HEK293 (cell line): Measurements from ENCODE around the gene ADPRH.

Source experiments
- CTCF ChIA-PET: fragments of 350-600 bp; formaldehyde crosslinking; extraction: SDS; loops from one replicate; lab custom pipeline; 2021; ENCODE audit warnings: antibody characterized with exemption; lab: Yijun Ruan, JAX
- POLR2A ChIA-PET: fragments of 300-600 bp; formaldehyde crosslinking; extraction: SDS; loops from one replicate; lab custom pipeline; 2020; ENCODE audit warnings: antibody characterized with exemption, inconsistent platforms; lab: Yijun Ruan, JAX
- H3K27ac ChIP-seq: fragments of 200-500 bp; sonication (Bioruptor generic); 2 replicates; pipeline ENCODE4 v1.5.1; 2014; ENCODE audit warnings: low read depth, low read length, control low read depth, inconsistent platforms; ENCODE audit errors: extremely low read depth
- H3K36me3 ChIP-seq, 2 experiments: fragments of 200-500 bp in 1 of 2; sonication (Bioruptor generic) in 1 of 2; 1 replicate in 1 of 2; 2 replicates in 1 of 2; pipeline ENCODE4 v1.5.1; 2014 to 2017; ENCODE audit warnings: inconsistent platforms in 2 of 2, low read length in 2 of 2; ENCODE audit not compliant: control insufficient read depth in 2 of 2, insufficient read depth in 1 of 2
- H3K4me1 ChIP-seq: fragments of 200-500 bp; sonication (Bioruptor generic); 2 replicates; pipeline ENCODE4 v1.5.1; 2014; ENCODE audit warnings: mild to moderate bottlenecking, low read length, inconsistent platforms; ENCODE audit not compliant: control insufficient read depth, insufficient read depth
- H3K4me3 ChIP-seq: 2 replicates; pipeline ENCODE4 v1.5.1; 2011; ENCODE audit warnings: low read depth, mild to moderate bottlenecking, control low read depth, low read length, moderate library complexity
- H3K9me3 ChIP-seq: fragments of 200-500 bp; sonication (Bioruptor generic); 2 replicates; pipeline ENCODE4 v1.5.1; 2014; ENCODE audit warnings: low read depth, low read length, inconsistent platforms; ENCODE audit not compliant: control insufficient read depth, insufficient read depth
- FEZF1 ChIP-seq: fragments of 450-650 bp; formaldehyde crosslinking; IDR thresholded peaks from 2 replicates; pipeline ENCODE4 v1.5.1; 2016; ENCODE audit warnings: missing biosample characterization, missing genetic modification characterization
- GFI1B ChIP-seq: fragments of 450-650 bp; formaldehyde crosslinking; IDR thresholded peaks from 2 replicates; pipeline ENCODE4 v1.5.1; 2016; ENCODE audit warnings: missing biosample characterization, missing genetic modification characterization
- PRDM10 ChIP-seq: fragments of 450-650 bp; formaldehyde crosslinking; IDR thresholded peaks from 2 replicates; pipeline ENCODE4 v1.5.1; 2016; ENCODE audit warnings: missing biosample characterization, missing genetic modification characterization
- TRIM28 ChIP-seq: IDR thresholded peaks from 2 replicates; pipeline ENCODE4 v1.6.1; 2011; ENCODE audit warnings: low read length, control low read depth, borderline replicate concordance
- YY2 ChIP-seq: fragments of 450-650 bp; formaldehyde crosslinking; IDR thresholded peaks from 2 replicates; pipeline ENCODE4 v1.5.1; 2016; ENCODE audit warnings: missing biosample characterization, missing genetic modification characterization
- ZBTB1 ChIP-seq: fragments of 450-650 bp; formaldehyde crosslinking; IDR thresholded peaks from 2 replicates; pipeline ENCODE4 v1.5.1; 2016; ENCODE audit warnings: missing biosample characterization, missing genetic modification characterization
- ZBTB17 ChIP-seq: fragments of 450-650 bp; formaldehyde crosslinking; IDR thresholded peaks from 2 replicates; pipeline ENCODE4 v1.5.1; 2016; ENCODE audit warnings: missing biosample characterization, missing genetic modification characterization
- ZBTB6 ChIP-seq: fragments of 450-650 bp; formaldehyde crosslinking; IDR thresholded peaks from 2 replicates; pipeline ENCODE4 v1.5.1; 2017; ENCODE audit warnings: missing biosample characterization, missing genetic modification characterization
- ZNF112 ChIP-seq: fragments of 450-650 bp; formaldehyde crosslinking; IDR thresholded peaks from 2 replicates; pipeline ENCODE4 v1.5.0; 2017; ENCODE audit warnings: missing biosample characterization, missing genetic modification characterization
- ZNF121 ChIP-seq: fragments of 450-650 bp; formaldehyde crosslinking; IDR thresholded peaks from 2 replicates; pipeline ENCODE4 v1.5.1; 2016; ENCODE audit warnings: missing biosample characterization, missing genetic modification characterization
- ZNF16 ChIP-seq: fragments of 450-650 bp; formaldehyde crosslinking; IDR thresholded peaks from 2 replicates; pipeline ENCODE4 v1.5.1; 2016; ENCODE audit warnings: low read depth, missing biosample characterization, missing genetic modification characterization
- ZNF19 ChIP-seq: fragments of 450-650 bp; formaldehyde crosslinking; IDR thresholded peaks from 2 replicates; pipeline ENCODE4; 2016; ENCODE audit warnings: missing biosample characterization, missing genetic modification characterization, low read depth
- ZNF223 ChIP-seq: fragments of 450-650 bp; formaldehyde crosslinking; IDR thresholded peaks from 2 replicates; pipeline ENCODE4 v1.5.1; 2016; ENCODE audit warnings: missing biosample characterization, missing genetic modification characterization
- ZNF23 ChIP-seq: fragments of 450-650 bp; formaldehyde crosslinking; IDR thresholded peaks from 2 replicates; pipeline ENCODE4 v1.5.1; 2016; ENCODE audit warnings: missing biosample characterization, missing genetic modification characterization, borderline replicate concordance
- ZNF26 ChIP-seq: fragments of 450-650 bp; formaldehyde crosslinking; IDR thresholded peaks from 2 replicates; pipeline ENCODE4 v1.5.1; 2016; ENCODE audit warnings: missing biosample characterization, missing genetic modification characterization
- ZNF324 ChIP-seq: fragments of 450-650 bp; formaldehyde crosslinking; IDR thresholded peaks from 2 replicates; pipeline ENCODE4 v1.5.1; 2016; ENCODE audit warnings: missing biosample characterization, missing genetic modification characterization
- ZNF354C ChIP-seq: fragments of 450-650 bp; formaldehyde crosslinking; IDR thresholded peaks from 2 replicates; pipeline ENCODE4 v1.5.1; 2016; ENCODE audit warnings: missing biosample characterization, missing genetic modification characterization, low read depth, borderline replicate concordance
- ZNF514 ChIP-seq: fragments of 450-650 bp; formaldehyde crosslinking; IDR thresholded peaks from 2 replicates; pipeline ENCODE4 v1.5.1; 2016; ENCODE audit warnings: missing biosample characterization, missing genetic modification characterization
- ZNF549 ChIP-seq: fragments of 450-650 bp; IDR thresholded peaks from 2 replicates; pipeline ENCODE4 v1.5.1; 2018; ENCODE audit warnings: missing biosample characterization, missing genetic modification characterization, mild to moderate bottlenecking, inconsistent platforms, moderate library complexity
- ZNF560 ChIP-seq: fragments of 450-650 bp; formaldehyde crosslinking; IDR thresholded peaks from 2 replicates; pipeline ENCODE4 v1.5.1; 2017; ENCODE audit warnings: missing biosample characterization, missing genetic modification characterization, borderline replicate concordance
- ZNF660 ChIP-seq: fragments of 450-650 bp; IDR thresholded peaks from 2 replicates; pipeline ENCODE4 v1.5.1; 2018; ENCODE audit warnings: missing biosample characterization, mild to moderate bottlenecking, missing genetic modification characterization
- ZNF776 ChIP-seq: fragments of 450-650 bp; formaldehyde crosslinking; IDR thresholded peaks from 2 replicates; pipeline ENCODE4 v1.5.0; 2017; ENCODE audit warnings: missing biosample characterization, missing genetic modification characterization, borderline replicate concordance
- ZNF785 ChIP-seq: fragments of 450-650 bp; formaldehyde crosslinking; IDR thresholded peaks from 2 replicates; pipeline ENCODE4 v1.5.1; 2016; ENCODE audit warnings: missing biosample characterization, missing genetic modification characterization
- ZNF830 ChIP-seq: fragments of 450-650 bp; IDR thresholded peaks from 2 replicates; pipeline ENCODE4 v1.5.0; 2018; ENCODE audit warnings: missing biosample characterization, missing genetic modification characterization, low read depth, mild to moderate bottlenecking, moderate library complexity
- ZNF843 ChIP-seq: fragments of 450-650 bp; formaldehyde crosslinking; IDR thresholded peaks from 2 replicates; pipeline ENCODE4 v1.5.1; 2016; ENCODE audit warnings: missing biosample characterization, missing genetic modification characterization
- ZSCAN18 ChIP-seq: fragments of 450-650 bp; formaldehyde crosslinking; IDR thresholded peaks from 2 replicates; pipeline ENCODE4 v1.5.1; 2016; ENCODE audit warnings: missing biosample characterization, missing genetic modification characterization

Gene ADPRH

GRCh38 chr3:119627461-119627860, 48.2 kb downstream of the ADPRH start:
- CTCF ChIA-PET, result interaction anchor here (0.6 to 0.7 kb wide), 2 partner anchors 63 to 194 kb away, joined by 3 to 4 read pairs; no protein-coding TSS in a partner anchor
- POLR2A ChIA-PET, result no interaction called here
- TF ChIP-seq ZNF23 (tag by site-specific recombination) (no peak), ZNF121 (no peak)
- Histone ChIP-seq H3K27ac (no peak overlapping the region), H3K9me3 (no peaks in the 10 kb centered on the region), H3K4me1 (no peaks in the 10 kb centered on the region), H3K4me3 (no peak overlapping the region), H3K36me3 (no peaks in the 10 kb centered on the region)

- CTCF ChIA-PET, result no interaction called here
- no peak overlapping the region for H3K4me3 ChIP-seq
Measured at GRCh38 chr3:119628390-119628789, 49.1 kb downstream of the ADPRH start.

GRCh38 chr3:119628816-119629445, 49.6 kb downstream of the ADPRH start:
- Histone ChIP-seq H3K36me3 (no peaks in the 10 kb centered on the region), H3K4me3 (no peak overlapping the region), H3K4me1 (no peaks in the 10 kb centered on the region), H3K9me3 (no peaks in the 10 kb centered on the region), H3K27ac (no peak overlapping the region)
- POLR2A ChIA-PET, result no interaction called here
- CTCF ChIA-PET, result no interaction called here
- TF ChIP-seq ZNF26 (tag by site-specific recombination) (no peak), ZNF660 (tag by site-specific recombination) (no peak), PRDM10 (tag by site-specific recombination) (no peak), ZNF776 (tag by site-specific recombination) (no peak), FEZF1 (tag by site-specific recombination) (no peak), GFI1B (tag by site-specific recombination) (no peak), ZBTB6 (tag by site-specific recombination) (no peak), ZNF843 (tag by site-specific recombination) (no peak)

More at GRCh38 chr3:119628390-119628789, 49.1 kb downstream of the ADPRH start:
- TF ChIP-seq ZNF560 (no peak), TRIM28 (no peak), ZBTB6 (tag by site-specific recombination) (no peak), ZNF19 (no peak), ZNF354C (tag by site-specific recombination) (no peak), ZNF830 (tag by site-specific recombination) (no peak), ZBTB1 (tag by site-specific recombination) (no peak), ZSCAN18 (tag by site-specific recombination) (no peak), ZNF843 (tag by site-specific recombination) (no peak), ZNF785 (tag by site-specific recombination) (no peak), ZNF223 (tag by site-specific recombination) (no peak), YY2 (tag by site-specific recombination) (no peak), ZBTB17 (no peak), ZNF549 (tag by site-specific recombination) (no peak), ZNF514 (tag by site-specific recombination) (no peak), ZNF16 (no peak), ZNF324 (tag by site-specific recombination) (no peak), ZNF112 (no peak)
- Histone ChIP-seq H3K4me1 (no peaks in the 10 kb centered on the region), H3K27ac (no peak overlapping the region), H3K36me3 (no peaks in the 10 kb centered on the region), H3K9me3 (no peaks in the 10 kb centered on the region)
- POLR2A ChIA-PET, result no interaction called here
